Stimulated activated CD4-positive, alpha-beta T cell treated with anti-CD3 and anti-CD28 coated beads, Interleukin-4, amount 100 ng/mL, for 1 hour (primary cell): ENCODE data around the gene COL8A1.
A peak's percentile ranks its signal among the peaks of the same experiment; 100 is the strongest.

Experiments
- DNase-seq: peaks from one replicate; pipeline ENCODE4 v3.0.0-alpha.2; 2020

Gene COL8A1

DNA sequence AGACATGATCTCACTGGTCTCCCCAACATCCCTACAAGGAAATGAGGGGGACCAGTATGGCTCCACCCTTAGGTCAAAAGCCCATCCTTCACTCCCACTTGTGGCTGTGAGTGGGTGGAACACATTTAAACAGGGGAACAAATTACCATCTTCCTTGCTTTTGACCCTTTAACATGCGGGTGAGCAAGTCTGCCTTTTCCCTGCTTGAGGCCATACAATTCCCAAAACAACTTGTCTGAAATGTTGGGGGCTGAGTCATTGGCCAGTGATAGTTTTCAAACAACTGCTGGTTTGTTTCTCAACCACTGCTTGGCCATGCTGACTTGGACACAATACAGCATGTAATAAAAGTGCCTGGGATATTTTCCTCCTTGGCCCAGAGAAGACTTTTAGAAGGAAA lies 39.6 kb downstream of the COL8A1 start:
- DNase-seq, result no peak

DNA sequence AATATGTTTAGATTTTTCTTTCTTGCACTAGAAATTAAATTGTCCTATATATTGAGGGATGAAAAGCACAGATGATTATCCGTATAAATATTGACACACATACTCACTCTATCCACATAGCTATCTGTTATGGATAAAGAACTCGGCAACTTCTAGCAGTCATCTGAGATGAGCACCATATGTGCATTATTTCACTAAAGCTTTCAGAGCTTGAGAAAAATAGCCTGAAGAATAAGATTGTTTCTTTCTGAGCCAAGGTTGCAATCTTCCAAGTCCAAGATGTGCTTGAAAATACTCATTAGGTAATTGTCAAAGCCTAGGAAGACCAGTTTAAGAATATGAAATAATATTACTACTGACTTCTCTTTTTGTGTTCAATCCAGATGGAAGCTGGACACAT lies 40.5 kb downstream of the COL8A1 start:
- no peak for DNase-seq

DNA sequence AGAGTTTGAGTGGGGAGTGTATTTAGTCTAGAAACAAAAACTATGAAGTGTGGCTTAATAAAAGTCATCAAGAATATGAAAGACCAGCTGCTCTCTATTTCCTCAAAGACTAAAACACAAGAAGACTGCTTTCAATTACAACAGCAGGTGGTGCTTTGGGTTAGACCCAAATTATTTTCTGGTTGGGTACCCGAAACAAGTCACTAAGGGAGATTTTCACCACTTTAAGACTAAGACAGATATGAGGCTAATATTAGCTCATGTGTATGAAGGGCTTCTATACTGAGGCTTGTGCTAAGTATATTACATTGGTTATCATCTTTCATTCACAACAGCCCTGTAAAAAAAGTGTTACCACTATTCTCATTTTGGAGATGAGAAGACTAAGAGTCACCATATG lies 43.1 kb downstream of the COL8A1 start:
- DNase-seq, result no peak

DNA sequence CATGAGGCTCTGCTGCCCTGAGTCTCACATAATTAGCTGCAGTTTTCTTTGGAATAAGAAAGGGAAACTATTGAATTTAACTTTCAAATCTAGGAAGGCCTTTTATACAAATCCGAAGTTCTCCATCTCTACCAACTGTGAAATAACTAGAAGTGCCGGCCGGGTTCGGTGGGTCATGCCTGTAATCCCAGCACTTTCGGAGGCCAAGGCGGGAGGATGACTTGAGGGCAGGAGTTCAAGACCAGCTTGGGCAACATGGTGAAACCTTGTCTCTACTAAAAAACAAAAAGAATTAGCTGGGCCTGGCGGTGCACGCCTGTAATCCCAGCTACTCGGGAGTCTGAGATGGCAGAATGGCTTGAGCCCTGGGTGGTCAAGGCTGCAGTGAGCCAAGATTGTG lies 43.6 kb downstream of the COL8A1 start:
- DNase-seq, result no peak

DNA sequence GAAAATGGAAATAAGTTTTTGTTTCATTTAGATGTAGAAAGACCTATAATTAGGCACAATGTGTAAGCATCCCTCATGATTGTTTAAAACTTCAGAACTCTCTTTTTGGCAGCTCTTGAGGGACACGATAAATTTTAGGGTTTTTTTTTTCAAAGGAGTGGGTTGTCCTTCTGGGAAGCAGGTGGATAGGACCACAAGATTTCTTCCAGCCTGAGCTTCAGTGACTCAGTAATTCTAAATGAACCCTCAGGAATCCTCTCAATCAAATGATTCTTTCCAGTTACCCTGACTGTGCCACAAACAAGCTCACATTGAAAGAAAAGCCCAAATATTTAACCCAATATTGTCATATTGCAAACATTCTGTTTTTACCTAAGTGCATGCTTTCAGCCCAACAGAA lies 45.1 kb downstream of the COL8A1 start:
- no peak for DNase-seq

DNA sequence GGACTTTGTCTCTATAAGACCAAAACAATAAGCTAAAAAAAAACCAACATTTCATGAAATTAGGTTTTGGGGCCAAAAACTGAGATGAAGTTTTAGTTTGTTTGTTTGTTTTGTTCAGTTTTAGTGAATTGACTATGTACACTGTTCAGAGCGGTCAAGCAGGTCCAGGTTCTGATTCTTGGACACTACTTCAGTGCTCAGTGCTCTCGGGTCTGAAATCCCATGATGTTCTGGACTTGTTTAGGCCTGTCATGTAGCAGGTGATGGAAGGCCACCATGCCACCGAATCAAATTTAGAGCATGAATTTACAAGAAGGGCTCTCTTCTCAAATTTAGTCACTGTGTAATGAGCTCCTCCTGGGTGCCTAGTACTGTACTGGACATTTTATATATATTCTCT lies 45.5 kb downstream of the COL8A1 start:
- DNase-seq, result no peak

DNA sequence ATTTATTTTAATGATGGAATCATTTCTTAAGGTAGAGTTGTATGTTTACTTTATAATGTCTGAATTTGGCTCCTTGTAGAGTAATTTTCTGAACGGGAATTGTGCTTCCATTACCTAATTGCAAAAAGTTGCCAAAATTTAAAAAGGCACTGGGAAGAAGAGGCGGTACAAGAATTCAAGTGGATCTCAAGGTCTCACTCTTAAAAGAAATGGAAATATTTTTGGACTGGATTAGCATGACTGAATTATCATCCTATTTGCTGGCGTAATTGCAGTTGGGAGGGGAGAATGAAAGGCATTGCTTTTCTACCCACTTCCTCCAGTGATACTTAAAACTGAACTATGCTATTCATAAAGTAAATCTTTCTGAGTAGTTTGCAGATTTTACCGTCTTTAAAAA lies 46.2 kb downstream of the COL8A1 start:
- DNase-seq, result no peak

DNA sequence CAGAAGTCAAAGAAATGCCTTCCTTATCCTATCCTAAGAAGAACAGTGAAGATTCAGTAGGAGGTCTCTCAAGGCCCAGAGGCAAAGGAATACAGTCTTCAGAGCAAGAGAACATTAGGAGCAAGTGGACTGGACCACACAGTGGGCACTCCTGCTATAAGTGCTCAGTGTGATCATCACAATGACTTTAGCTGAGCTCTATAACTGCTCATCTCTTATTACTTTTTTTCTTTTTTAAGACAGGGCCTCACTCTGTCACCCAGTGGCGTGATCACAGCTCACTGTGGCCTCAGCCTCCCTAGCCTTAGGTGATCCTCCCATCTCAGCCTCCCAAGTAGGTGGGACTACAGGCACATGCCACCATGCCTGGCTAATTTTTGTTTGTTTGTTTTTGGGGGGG lies 48.1 kb downstream of the COL8A1 start:
- DNase-seq, result no peak

DNA sequence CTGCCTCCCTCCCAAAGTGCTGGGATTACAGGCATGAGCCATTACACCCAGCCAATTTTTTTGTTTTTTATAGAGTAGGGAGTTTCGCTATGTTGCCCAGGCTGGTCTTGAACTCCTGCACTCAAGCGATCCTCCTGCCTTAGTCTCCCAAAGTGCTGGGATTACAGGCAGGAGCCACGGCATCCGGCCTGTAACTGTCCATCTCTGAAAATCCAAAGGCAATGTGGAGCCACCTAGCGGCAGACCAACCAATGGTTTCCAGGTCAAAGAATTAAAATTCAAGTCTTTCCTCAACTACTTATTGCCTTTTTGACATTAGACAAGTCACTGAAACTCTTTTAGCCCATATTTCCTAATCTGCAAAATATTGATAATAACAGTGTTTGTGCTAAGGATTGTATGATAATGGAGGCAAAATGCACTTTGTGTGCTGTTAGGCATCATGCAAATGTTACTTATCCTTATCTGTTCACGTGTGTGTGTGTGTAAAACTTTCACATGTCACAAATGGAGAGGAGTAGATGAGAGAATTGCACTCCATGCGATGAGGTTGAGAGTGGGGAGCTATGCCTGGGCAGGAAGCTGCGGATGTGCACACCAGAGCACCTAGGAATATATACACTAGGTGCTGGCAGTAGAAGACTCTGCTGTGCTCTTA lies 48.7 kb downstream of the COL8A1 start:
- peak; percentile 41 for DNase-seq

DNA sequence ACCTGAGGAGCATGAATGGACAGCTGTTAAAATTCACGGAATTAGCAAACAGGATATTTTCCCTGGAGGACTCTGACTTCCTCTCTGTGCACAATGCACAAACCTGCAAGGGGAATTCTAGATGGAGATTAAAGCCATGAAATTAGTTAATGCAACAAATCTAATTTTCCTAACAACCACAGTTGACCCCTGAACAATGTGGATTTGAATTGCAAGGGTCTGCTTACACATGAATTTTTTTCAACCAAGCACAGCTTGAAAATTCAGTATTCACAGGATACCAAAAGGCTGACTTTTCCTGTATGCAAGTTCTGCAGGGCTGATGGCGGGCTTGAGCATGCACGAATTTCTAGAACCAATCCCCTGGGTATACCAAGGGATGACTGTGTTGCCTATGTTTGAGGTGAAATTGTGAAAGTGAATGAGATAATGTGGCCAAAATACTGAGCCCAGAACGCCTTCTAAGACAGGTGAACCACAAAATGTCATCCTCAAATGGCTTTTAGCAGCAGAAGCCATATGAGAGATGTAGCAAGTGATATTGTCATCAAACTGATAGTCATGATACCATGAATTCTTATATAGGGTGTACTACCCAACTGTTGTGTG lies 52.5 kb downstream of the COL8A1 start:
- no peak for DNase-seq

DNA sequence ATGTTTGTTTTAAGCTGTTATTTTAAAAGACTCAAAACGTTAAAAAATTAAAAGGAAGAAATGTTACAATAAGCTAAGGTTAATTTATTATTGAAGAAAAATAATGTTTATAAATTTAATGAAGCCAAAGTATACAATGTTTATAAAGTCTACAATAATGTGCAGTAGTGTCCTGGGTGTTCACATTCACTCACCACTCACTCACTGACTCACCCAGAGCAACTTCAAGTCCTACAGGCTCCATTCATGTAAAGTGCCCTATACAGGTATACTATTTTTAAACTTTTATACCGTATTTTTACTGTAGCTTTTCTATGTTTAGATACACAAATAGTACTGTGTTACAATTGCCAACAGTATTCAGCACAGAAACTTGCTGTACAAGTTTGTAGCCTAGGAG lies 55.2 kb downstream of the COL8A1 start:
- no peak for DNase-seq

DNA sequence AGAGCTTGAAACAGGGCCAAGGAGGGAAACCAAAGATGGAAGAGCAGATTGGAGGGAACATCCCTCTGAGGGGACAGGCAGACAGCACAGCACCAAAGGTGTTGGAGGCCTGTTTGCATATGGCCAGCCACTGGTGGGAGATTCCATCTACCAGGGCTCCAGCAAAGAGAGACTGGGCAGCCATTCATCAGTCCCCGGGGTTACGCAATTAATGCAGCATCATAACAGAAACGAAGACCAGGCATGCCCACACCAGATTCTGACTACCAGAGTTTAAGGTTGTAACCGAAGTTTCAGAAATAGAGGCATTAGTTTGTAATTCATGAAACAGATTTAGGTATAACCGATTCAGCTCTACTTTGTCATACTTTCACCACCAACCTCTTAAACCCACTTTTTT lies 58.1 kb downstream of the COL8A1 start:
- DNase-seq, result no peak

DNA sequence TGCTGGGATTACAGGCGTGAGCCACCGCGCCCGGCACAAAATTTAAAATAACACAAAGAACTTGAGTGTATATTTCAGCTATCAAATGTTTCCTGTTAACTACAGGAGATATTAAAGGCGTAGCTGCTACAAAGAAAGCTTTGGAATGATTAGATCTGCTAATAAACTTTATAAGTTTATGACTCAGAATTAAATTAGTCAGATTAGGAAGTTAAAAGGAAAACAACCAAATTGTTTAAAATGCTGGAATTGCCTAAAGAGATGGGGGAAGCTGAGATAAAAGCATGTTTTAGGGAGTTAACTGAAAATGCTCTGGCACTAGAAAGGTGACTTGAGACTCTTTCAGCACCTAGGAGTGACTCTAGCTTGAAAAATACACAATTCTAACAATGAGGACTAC lies 58.9 kb downstream of the COL8A1 start:
- DNase-seq, result no peak

DNA sequence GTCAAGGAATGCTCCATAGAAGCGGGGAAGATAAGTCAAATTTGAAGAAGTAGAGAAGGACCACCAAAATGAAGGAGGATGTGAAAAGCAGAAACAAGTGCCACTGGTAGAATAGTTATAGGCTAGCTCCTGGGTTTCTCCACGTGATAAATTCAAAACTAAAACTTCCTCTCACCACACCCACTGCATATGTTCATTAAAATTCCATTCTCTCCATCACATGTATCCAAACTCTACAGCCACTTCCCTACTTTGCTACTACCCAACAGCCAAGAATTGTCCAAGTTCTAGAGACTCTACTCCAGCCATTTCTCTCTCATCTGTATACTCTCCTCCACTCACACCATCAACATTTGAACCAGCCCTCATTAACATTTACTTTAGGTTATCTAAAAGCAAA lies 60.5 kb downstream of the COL8A1 start:
- DNase-seq, result no peak

DNA sequence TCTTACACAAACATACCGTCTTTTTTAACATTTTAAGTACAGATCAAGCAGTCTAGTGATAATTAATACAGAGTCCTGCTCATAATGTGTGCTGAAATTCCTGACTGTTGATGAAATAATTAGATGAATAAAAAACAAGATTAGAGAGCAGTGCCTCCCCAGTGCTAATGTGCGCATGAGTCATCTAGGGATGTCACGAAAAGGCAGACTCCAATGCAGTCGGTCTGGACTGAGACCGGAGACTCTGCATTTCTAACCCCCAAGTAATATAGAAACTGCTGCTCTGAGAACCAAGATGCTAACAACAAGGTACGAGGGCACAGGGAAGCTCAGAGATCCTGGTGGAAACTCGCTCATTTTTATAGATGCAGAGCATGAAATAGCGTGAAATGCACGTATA lies 61.4 kb downstream of the COL8A1 start:
- DNase-seq, result no peak

DNA sequence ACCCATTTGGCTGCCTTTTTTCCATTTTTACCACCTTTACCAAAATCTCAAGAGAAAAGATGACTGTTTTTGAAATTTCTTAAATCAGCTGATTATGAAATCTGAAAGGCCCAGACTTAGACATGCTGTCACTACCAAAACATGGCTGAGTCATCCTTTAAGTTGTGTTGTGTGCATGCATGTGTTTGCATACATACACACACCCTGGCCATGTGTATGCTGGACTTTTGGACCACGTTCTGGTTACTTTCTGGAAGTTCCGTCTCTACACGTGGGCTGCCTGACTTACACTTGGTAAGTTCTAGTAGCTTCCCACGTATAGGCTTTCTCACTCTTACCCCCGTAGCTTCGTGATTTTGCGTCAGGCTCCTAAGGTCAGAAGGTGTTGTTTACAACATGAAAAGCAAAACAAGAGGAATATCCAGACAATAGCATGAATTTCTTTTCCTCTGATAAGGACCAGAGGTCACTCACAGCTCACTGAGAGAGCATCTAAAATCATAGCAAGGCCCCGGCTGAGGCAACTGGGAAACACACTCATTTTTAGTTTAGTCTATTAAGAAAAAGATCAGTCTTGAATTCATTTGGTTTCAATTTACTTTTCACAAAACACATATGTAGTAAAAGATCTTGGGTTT lies 62.4 kb downstream of the COL8A1 start:
- no peak for DNase-seq

DNA sequence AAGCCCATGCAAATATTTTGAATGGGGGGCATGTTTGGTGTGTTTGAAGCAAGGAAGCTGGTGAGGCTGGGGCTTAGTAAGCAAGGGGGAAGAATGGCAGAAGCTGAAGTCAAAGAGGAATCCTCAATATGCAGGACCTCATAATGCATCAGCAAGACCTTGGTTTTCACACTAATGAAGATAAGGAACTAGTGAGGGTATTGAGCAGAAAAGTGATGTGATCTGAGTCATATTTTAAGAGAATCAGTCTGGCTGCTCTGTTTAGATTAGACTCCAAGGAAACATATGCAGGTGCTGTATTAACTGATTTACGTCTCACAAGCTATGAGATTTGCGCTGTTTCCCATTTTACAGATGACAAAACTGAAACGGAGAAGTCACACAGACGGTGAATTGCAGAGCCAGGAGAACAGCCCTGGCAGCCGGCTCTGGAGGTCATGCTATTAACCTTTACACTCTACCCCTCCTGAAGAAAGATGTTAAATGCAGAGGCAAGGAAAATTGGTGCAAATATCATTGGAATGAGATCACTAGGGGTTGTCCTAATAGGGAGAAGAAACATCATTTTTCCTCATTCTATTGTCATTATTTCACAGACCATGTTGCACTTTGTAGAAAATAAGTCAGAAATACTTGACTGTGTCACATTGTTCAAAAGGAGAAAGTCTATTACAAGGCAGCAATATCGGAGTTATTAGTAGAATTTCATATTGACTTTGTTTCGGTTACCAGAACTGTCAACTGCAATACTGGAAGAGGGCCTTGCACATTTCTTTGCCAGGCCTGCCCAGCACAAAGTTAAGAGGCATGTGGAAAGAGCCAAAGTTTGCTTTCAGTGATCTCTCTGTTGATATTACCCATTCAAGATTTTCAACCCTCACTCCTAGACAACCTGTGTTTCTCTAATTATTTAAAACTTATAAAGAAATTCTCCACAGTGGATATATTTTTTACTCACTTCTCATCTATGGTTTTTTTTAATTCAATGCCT lies 64.9 kb downstream of the COL8A1 start:
- no peak for DNase-seq

DNA sequence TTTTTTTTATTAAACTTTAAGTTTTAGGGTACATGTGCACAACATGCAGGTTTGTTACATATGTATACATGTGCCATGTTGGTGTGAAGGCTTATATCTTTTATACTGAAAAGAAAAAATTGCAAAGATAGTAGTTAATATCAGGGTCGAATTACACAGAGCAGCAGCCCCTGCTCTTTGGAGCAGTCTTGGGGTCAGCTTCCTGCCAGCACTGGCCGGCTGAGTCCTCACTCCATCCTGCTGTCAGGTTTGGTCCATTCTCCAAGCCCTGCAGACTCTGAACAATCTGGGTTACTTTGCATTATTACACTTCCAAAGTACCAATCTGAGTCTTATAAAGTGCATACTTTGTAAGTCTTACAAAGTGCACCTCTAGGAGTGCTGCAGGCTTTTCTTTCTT lies 66.0 kb downstream of the COL8A1 start:
- DNase-seq, result no peak

DNA sequence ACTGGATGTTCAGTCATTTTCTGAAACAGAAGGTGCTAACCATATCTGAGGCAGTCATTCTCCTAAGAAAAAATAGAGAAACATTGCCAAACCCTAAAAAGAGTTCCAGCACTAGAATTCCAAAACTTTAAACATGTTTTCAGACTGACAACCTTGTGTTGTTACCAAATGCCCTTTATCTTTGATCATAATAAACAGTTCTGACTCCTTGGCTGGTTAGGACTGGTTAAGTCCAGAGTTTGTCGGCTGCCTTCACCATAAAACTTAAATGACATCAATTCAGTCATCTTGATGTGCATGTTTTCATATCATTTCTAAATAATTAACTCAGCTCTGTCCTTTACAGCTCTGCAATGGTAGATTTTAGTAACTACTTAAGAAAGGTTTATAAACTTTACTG lies 68.0 kb downstream of the COL8A1 start:
- DNase-seq, result no peak

DNA sequence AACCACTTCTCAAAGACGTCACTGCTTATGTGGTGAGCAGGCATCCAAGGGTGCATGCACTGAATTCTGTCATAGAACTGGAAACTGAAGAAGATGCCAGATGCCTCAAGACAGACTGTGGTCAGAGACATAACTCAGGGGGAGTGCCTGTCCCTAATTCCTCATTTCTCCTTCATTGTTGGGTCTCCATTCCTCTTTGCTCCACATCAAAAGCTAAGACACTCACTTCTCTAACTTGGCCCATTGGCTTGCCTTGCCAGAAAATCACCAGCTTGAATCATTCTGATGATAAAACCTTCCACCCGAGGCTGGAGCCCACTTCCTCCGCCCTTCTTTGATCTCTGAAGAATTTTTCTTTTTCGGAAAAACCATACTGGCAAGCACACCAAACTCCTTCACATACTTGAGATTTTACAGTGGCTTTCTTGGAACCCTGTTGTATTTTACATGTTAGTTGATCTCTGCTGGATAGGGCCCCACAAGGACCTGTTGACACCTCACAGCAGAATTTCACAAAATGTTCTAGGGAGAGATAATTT lies 69.9 kb downstream of the COL8A1 start:
- no peak for DNase-seq

DNA sequence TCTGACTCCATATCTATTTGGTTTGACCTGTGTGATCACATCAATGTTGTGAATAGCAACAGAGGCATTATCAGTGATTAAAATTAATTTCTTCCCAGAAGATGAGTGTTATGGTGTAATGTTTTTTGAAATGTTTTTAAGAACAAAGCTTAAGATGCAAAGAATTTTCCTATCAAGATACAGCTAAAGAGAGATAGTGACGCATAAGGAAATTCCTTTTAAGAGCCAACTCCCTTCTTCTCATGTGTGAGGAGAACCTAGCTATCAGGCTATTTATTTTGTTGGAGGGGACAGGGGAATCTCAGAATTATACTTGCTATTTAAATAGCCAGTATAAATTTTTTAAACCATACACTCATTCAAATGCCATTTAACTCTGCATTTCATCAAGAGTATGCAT lies 71.3 kb downstream of the COL8A1 start:
- no peak for DNase-seq

DNA sequence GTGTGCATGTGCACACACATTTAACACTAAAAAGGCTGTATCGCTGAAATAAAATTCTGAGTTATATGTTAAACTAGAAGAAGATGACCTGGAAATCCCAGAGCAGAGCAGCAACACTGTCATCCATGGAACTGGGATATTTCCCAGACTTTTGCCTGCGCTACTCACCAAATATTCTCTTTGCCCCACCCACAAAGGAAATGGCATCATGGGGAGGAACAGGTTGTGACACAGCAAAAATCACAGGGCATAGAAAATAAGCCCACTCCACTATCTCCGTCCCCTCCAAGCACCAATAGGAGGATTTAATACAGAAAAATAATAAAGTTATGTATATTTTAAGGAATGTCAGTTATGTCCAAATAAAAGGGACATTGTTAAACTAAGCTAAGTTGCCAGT lies 71.7 kb downstream of the COL8A1 start:
- no peak for DNase-seq

DNA sequence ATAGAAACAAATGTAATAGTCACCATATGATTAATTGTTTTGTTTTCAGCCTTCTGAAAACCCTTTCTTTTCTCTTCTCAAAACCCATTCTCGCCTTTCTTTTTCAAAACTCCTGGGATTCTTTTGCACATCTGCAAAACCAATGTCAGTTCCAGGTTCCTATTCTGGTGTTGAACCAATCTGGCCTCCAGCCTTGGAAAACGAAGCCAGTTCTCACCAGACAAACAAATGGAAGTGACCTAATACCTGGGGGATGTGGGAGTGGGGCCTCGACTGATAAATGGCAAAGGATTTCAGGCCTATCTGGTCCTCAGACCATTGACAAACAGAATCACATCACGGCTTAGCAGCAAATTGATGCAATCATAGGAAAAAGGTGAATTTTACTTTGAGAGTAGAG lies 73.0 kb downstream of the COL8A1 start:
- no peak for DNase-seq
